DOHH2 (cell line): Measurements from ENCODE around the gene FDXR.

Experiments
- CTCF ChIP-seq: fragments of 200-600 bp; sonication (generic); IDR thresholded peaks from one replicate; pipeline ENCODE4 v1.5.1; 2014; ENCODE audit warnings: antibody characterized with exemption, mild to moderate bottlenecking, low read depth, low read length; ENCODE audit not compliant: poor library complexity, severe bottlenecking
- EZH2phosphoT487 ChIP-seq: fragments of 200-600 bp; sonication (generic); IDR thresholded peaks from 2 replicates; pipeline ENCODE4 v1.6.1; 2017; ENCODE audit warnings: borderline replicate concordance, mild to moderate bottlenecking, antibody characterized with exemption, low read length, moderate library complexity, mixed read lengths

- TF ChIP-seq CTCF (no peak), EZH2phosphoT487 (no peak)
Measured at GRCh38 chr17:74827800-74828199, 45.0 kb downstream of the FDXR start.
